ENCODE measurements around the gene INTS6.

The INTS6 gene

DNA sequence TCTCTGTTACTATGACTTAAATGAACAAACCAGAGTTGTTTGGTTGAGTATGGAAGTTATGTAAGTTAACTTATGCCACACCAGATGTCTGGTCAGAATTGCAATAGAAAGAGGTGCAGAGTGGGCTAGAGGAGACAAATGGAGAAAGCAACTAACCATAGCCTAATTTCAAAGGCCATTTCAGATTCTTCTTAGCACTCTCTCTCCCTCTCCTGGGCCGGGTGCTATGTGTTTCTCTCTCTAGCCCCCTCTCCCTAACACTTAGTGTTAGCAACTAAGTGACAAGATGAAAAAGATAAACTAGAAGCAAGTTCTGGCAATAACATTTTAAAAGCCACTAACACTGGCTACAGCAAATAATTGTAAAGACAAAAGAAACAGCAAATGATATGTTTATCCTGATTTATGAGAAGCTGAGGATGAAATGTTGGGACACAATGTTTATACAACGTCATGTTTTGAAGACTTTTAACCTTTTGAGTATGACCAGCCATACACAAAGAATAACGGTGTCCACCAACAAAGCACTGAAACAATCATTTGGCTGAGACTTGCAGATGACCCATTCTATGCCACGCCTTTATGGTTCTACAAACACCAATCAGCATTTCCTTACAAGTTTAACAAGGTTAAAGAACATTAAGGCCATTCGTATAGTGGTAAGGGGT is 94.8 kb downstream of the INTS6 start:
- H3K27me3 Mint-ChIP-seq, result no peaks in the 10 kb centered on the region
- peaks cover 27% of the 10 kb centered on the region for H3K36me3 Mint-ChIP-seq (ENCODE audit: low read depth)
- H3K9me3 Mint-ChIP-seq, result no peaks in the 10 kb centered on the region
- H3K4me1 Mint-ChIP-seq (ENCODE audit: low read depth), result peaks cover 2% of the 10 kb centered on the region
- no peak overlapping the region for H3K27ac Mint-ChIP-seq
- DNase-seq, result no peak
- no peak overlapping the region for H3K4me3 Mint-ChIP-seq

DNA sequence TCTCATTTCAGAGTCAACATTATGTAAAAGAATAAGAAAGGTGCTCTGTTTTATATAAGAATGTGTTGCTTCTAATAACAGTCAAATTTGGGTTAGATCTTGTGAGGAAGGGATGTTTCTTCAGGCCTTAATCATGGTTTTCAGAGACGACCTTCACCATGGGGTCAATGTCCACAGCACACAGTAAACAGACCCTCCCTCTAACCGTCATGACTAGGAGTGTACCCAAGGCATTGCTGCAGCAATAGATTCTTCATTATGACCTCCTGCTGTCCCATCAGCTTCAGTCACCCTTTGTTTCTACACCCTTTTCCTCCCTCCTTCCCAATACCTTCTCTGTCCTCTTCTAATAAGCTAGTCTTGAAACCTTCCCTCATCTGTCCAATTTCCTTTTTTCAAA is 97.6 kb downstream of the INTS6 start:
- H3K4me1 Mint-ChIP-seq (ENCODE audit: low read depth), result no peaks in the 10 kb centered on the region
- no peak overlapping the region for H3K4me3 Mint-ChIP-seq
- H3K27me3 Mint-ChIP-seq, result no peaks in the 10 kb centered on the region
- peaks cover 7% of the 10 kb centered on the region for H3K36me3 Mint-ChIP-seq (ENCODE audit: low read depth)
- no peak overlapping the region for H3K27ac Mint-ChIP-seq
- H3K9me3 Mint-ChIP-seq, result peaks cover 2% of the 10 kb centered on the region
- DNase-seq, result no peak

DNA sequence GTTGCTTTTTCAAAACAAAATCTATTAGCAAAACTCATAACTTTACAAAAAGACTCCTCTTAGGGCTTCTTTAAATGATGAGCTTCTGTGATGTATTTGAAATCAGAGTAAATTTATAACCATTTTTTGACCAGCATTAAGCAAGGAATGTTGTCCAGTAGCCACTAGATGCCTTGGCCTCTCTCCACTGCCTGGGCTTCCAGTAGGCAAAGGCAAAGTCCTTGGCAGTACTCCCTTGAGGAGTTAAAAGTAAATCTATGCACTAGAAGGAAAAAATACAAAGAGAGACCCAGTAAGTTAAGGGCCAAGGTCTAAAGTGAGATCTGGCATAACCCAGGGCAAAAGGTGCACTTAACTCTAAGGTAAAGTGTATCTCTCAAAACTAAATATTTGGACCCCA is 103.8 kb downstream of the INTS6 start:
- H3K9me3 Mint-ChIP-seq, result peaks cover 2% of the 10 kb centered on the region
- no peaks in the 10 kb centered on the region for H3K4me1 Mint-ChIP-seq (ENCODE audit: low read depth)
- H3K27me3 Mint-ChIP-seq, result no peaks in the 10 kb centered on the region
- DNase-seq, result no peak
- peaks cover 4% of the 10 kb centered on the region for H3K36me3 Mint-ChIP-seq (ENCODE audit: low read depth)
- no peak overlapping the region for H3K4me3 Mint-ChIP-seq
- no peak overlapping the region for H3K27ac Mint-ChIP-seq

DNA sequence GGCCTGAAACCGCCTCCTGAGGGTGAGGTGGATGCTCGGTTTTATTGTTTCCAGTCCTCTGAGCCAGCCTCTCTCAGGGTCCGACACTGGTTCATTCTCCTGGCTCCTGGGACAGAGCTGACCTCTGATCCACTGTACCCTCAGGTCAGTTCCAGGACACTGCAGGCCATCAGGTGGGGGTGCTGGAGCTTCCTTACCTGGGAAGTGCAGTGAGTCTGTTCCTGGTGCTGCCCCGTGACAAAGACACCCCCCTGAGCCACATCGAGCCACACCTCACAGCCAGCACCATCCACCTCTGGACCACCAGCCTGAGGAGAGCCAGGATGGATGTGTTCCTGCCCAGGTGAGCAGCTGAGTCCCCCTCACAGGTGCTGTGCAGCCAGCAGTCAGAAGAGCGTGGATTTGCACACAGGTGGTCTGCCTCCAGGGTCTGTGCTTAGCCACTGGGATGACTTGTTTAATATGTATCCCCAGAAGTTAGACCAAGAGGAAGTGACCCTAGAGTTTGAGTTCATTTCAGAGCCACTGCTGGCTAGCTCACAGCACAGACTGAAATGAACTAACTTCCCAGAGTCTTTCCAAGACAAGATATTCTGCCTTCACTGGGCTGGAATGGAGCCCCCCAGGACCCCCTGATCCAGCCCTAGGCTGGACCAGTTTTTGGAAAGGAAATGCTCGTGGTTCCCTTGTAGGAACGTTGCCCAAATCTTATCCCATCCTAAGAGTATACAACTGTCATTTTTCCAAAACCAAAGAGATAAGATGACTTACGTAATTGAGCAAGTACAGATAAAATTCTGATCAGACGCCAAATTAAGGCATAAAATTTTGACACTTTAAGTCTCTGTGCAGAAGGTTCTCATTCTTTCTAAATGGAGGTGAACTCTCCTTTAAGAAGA is 104.5 kb downstream of the INTS6 start:
- H3K27ac Mint-ChIP-seq, result no peak overlapping the region
- peaks cover 4% of the 10 kb centered on the region for H3K36me3 Mint-ChIP-seq (ENCODE audit: low read depth)
- H3K4me1 Mint-ChIP-seq (ENCODE audit: low read depth), result no peaks in the 10 kb centered on the region
- no peaks in the 10 kb centered on the region for H3K27me3 Mint-ChIP-seq
- H3K4me3 Mint-ChIP-seq, result no peak overlapping the region
- H3K9me3 Mint-ChIP-seq, result peaks cover 2% of the 10 kb centered on the region
- DNase-seq, result no peak

DNA sequence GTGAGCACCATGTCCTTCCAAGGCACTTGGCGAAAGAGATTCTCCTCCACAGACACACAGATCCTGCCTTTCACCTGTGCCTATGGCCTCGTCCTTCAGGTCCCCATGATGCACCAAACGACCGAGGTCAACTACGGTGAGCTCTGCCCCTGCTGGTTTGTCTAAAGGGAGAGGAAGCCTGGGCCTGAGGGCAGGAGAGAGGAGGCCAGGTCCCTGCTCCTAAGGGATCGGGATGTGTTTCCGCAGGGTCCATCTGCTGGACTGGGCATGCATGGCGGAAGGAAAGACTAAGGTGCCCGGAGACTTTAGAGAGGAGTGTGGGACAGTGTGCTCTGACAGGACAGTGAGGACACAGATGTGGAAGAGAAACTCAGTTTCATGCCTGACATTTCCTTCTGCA is 105.7 kb downstream of the INTS6 start:
- Mint-ChIP-seq H3K4me1 (ENCODE audit: low read depth) (no peaks in the 10 kb centered on the region), H3K36me3 (ENCODE audit: low read depth) (peaks cover 1% of the 10 kb centered on the region), H3K4me3 (no peak overlapping the region), H3K9me3 (peaks cover 2% of the 10 kb centered on the region), H3K27me3 (no peaks in the 10 kb centered on the region), H3K27ac (no peak overlapping the region)
- no peak for DNase-seq

DNA sequence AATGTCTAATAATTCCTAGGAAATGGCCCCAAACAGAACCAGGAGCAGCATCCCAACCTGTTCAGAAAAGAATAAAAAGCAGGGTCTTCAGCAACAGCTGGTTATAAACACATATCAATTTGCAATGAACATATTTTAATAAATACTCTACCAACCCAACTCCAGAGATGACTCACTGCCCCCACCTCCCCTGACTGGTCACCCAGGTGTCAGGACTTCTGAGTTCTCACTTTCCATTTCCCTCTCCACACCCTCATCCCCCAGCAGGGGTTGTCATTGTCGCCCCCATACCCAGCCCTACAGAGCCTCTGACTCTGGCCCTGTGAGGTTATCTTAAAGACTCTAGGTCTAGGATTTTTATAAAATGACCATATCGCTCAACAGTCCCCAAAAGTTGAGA is 106.4 kb downstream of the INTS6 start:
- no peak for DNase-seq
- Mint-ChIP-seq H3K27ac (peak overlapping the region; percentile 63), H3K9me3 (peaks cover 2% of the 10 kb centered on the region)

DNA sequence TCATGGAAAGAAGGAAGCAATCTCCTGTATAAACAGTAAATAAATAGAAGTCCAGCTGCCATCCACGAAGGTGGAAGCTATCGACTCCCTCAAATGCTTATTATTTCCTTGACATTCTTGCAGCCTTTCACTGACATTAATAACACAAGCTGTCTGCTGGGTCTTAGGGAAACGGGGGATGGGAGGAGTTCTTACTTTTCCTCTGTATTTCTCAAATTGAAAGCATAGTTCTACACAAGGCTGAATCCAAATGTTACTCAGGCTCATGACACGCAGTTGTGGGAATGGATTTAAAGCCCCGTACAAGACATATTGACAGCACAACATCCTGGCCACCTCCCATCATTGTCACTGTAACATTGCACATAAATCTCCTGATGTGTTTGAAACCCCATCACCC is 109.4 kb downstream of the INTS6 start:
- peaks cover 5% of the 10 kb centered on the region for H3K4me1 Mint-ChIP-seq (ENCODE audit: low read depth)
- no peak for DNase-seq
- no peaks in the 10 kb centered on the region for H3K9me3 Mint-ChIP-seq
- H3K4me3 Mint-ChIP-seq, result no peak overlapping the region
- H3K27ac Mint-ChIP-seq, result peak overlapping the region; percentile 55
- H3K36me3 Mint-ChIP-seq (ENCODE audit: low read depth), result no peaks in the 10 kb centered on the region
- H3K27me3 Mint-ChIP-seq, result no peaks in the 10 kb centered on the region

More for the DNA sequence above, 106.4 kb downstream of the INTS6 start:
- Mint-ChIP-seq H3K36me3 (ENCODE audit: low read depth) (peaks cover 1% of the 10 kb centered on the region), H3K27me3 (no peaks in the 10 kb centered on the region), H3K4me1 (ENCODE audit: low read depth) (no peaks in the 10 kb centered on the region), H3K4me3 (no peak overlapping the region)

DNA sequence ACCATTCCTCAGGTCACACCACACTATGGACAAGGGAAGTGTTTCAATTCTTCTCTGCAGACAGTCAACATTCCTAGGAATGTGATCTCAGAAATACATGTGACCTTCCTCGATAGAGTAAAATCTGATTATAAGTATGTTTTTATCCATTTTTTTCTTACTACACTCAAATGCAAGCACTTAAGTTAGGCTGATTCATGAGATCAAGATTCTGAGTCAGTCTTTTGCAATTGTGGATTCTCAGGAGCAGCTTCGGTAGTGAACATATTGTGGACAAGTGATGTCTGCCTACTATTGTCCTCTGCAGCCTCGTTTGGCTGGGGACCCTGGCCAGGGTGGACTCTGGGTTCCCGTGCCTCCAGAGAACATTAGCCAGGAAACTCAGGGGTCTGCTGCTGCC is 110.1 kb downstream of the INTS6 start:
- Mint-ChIP-seq H3K9me3 (no peaks in the 10 kb centered on the region), H3K27ac (no peak overlapping the region), H3K36me3 (ENCODE audit: low read depth) (no peaks in the 10 kb centered on the region), H3K27me3 (no peaks in the 10 kb centered on the region), H3K4me1 (ENCODE audit: low read depth) (peaks cover 5% of the 10 kb centered on the region), H3K4me3 (no peak overlapping the region)
- no peak for DNase-seq

DNA sequence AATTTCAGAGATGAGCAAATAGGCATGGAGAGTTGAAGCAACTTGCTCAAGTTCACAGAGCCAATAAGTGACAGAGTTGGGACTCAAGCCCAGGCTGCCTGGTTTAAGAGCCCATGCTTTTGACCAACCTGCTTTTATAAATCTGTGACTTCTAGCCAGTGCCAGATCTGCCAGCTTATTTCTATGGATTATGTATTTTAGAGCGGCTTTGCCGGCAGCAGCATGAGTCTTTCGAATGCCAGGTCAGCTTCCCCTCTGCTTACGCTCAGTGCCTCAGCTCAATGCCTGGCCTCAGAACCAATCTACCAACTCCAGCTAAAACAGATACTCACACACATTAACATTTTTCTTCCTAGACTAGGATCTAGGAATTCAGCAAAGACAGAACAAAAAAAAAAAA is 111.0 kb downstream of the INTS6 start:
- DNase-seq, result no peak
- Mint-ChIP-seq H3K9me3 (no peaks in the 10 kb centered on the region), H3K4me1 (ENCODE audit: low read depth) (peaks cover 5% of the 10 kb centered on the region), H3K27me3 (no peaks in the 10 kb centered on the region), H3K4me3 (no peak overlapping the region), H3K27ac (no peak overlapping the region), H3K36me3 (ENCODE audit: low read depth) (no peaks in the 10 kb centered on the region)

DNA sequence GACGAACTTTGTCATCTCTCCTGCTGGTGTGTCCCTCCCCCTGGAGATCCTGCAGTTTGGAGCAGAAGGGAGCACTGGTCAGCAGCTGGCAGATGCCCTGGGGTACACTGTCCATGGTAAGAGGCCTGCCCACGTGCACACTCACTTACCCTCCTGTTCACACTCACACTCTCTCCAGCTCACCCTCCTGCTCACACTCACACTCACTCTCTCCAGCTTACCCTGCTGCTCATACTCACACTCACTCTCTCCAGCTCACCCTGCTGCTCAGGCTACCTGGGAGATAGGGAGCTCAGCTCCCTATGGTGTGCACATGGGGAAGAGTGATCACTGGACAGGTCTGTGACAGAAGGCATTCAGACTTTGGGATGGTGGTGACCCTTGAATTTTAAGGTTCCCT is 111.6 kb downstream of the INTS6 start:
- no peaks in the 10 kb centered on the region for H3K36me3 Mint-ChIP-seq (ENCODE audit: low read depth)
- H3K27me3 Mint-ChIP-seq, result no peaks in the 10 kb centered on the region
- no peaks in the 10 kb centered on the region for H3K9me3 Mint-ChIP-seq
- no peak overlapping the region for H3K27ac Mint-ChIP-seq
- no peak for DNase-seq
- H3K4me3 Mint-ChIP-seq, result no peak overlapping the region
- peaks cover 5% of the 10 kb centered on the region for H3K4me1 Mint-ChIP-seq (ENCODE audit: low read depth)

DNA sequence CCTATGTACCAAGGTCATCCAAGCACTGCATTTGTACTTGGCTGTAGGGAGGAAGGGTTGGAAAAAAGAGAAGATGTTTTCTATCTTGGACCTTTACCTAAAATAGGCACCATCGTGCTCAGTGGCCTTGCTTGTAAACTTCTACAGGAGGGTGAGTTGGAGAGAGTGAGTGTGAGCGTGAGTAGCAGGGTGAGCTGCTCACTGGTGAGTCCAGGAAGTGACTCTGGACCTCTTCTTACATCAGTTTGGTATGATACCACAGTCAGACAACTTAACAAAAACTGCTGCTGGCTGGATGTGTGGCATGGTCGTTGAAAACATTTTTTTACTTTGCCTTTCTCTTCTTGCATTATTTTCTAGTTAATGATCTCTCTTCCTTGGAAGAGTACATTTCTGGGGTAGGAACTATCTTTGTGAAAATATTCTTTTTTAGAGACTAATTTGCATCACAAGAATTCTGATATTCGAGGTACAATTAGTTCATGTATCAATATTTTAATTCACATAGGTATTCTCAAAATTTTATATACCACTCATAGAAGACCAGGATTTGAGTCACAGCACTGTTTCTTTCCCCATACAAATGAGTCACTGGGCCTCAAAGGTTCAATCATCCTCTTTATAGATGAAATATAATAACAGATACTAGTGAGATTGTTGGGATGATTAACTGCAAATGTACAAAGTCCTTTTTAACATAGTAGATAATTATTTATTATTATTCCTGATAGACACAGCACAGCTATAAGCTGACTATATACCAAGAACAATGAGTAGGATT is 112.7 kb downstream of the INTS6 start:
- no peaks in the 10 kb centered on the region for H3K27me3 Mint-ChIP-seq
- DNase-seq, result no peak
- H3K4me1 Mint-ChIP-seq (ENCODE audit: low read depth), result peaks cover 5% of the 10 kb centered on the region
- no peaks in the 10 kb centered on the region for H3K36me3 Mint-ChIP-seq (ENCODE audit: low read depth)
- H3K9me3 Mint-ChIP-seq, result no peaks in the 10 kb centered on the region
- no peak overlapping the region for H3K4me3 Mint-ChIP-seq
- peak overlapping the region; percentile 13 for H3K27ac Mint-ChIP-seq

DNA sequence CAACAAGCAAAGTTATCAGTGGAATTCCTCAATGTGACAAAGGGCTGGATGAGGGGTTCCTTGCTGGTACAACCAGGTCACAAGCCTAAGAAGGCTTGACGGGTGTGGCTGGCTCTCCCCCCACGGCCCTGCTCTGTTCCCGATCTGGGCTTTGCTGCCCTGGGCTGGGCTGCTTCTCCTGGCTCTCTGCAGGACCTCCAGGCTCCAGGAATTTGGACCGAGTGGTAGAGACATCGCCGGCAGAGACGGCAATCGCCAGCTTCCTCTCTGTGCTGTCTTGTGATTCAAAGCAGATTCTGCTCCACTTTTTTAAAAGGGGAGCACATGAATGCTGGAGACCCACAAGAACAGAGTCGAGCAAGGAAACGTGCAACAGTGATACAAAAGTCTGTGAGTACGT is 113.5 kb downstream of the INTS6 start, which contains the start of gene SERPINE3:
SERPINE3 (plus strand) TSS at position 338 of the 400 bp plus-strand sequence. CDS start 1,401 bp downstream, outside the sequence.
- Mint-ChIP-seq H3K4me1 (ENCODE audit: low read depth) (peaks cover 5% of the 10 kb centered on the region), H3K27me3 (no peaks in the 10 kb centered on the region), H3K36me3 (ENCODE audit: low read depth) (no peaks in the 10 kb centered on the region), H3K27ac (peak within 1 kb of the TSS; percentile 13), H3K9me3 (no peaks in the 10 kb centered on the region), H3K4me3 (no peak within 1 kb of the TSS)
- DNase-seq, result no peak

DNA sequence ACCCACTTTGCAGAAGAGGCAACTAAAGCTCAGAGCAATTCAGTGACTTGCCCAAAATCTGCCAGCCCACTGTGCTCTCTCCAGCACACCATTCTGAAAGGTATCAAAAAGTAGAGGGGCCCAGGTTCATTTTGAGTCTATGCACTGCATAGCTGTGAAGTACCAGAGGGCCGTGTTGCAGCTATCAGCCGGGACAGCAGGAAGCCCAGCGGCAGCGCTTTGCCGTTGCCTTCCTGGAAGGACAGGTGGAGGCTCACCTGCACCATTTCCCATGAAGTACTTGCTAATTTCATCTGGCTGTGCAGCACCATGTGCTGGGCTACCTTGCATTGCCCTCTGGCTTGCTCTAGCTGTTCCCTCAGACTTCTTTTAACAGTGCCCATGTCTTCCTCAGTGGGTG is 116.1 kb downstream of the INTS6 start:
- H3K4me3 Mint-ChIP-seq, result no peak overlapping the region
- no peaks in the 10 kb centered on the region for H3K36me3 Mint-ChIP-seq (ENCODE audit: low read depth)
- no peaks in the 10 kb centered on the region for H3K27me3 Mint-ChIP-seq
- DNase-seq, result no peak
- H3K9me3 Mint-ChIP-seq, result no peaks in the 10 kb centered on the region
- H3K27ac Mint-ChIP-seq, result no peak overlapping the region
- H3K4me1 Mint-ChIP-seq (ENCODE audit: low read depth), result peaks cover 10% of the 10 kb centered on the region

DNA sequence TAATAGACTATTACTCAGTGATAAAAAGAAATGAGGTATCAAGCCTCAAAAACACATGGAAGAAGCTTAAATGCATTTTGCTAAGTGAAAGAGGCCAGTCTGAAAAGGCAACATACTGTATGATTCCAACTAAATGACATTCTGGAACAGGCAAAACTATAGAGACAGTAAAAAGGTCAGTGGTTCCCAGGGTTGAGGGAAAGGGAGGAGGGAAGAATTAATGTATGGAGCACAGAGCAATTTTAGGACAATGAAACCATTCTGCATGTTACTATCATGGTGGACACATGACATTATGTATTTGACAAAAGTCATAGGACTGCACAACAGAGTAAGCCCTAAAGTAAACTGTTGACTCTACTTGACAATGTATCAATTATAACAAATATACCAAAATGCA is 119.0 kb downstream of the INTS6 start:
- no peak overlapping the region for H3K4me3 Mint-ChIP-seq
- no peaks in the 10 kb centered on the region for H3K27me3 Mint-ChIP-seq
- DNase-seq, result no peak
- H3K27ac Mint-ChIP-seq, result no peak overlapping the region
- no peaks in the 10 kb centered on the region for H3K36me3 Mint-ChIP-seq (ENCODE audit: low read depth)
- no peaks in the 10 kb centered on the region for H3K9me3 Mint-ChIP-seq
- peaks cover 18% of the 10 kb centered on the region for H3K4me1 Mint-ChIP-seq (ENCODE audit: low read depth)

Data from activated T-cell treated with anti-CD3 and anti-CD28 coated beads, Interleukin-2, amount 50 U/mL, for 24 hours (primary cell).